Gastrocnemius medialis (tissue), 4 donors: ENCODE results near the gene BRICD5.

Experiments
- CTCF ChIP-seq, 5 experiments: fragments of 450-650 bp in 3 of 5; fragments of 200-600 bp in 2 of 5; sonication (generic) in 2 of 5; IDR thresholded peaks in 4 of 5; conservative IDR thresholded peaks in 1 of 5; 1 replicate in 4 of 5; 2 replicates in 1 of 5; pipeline ENCODE4 v1.5.1; 2016 to 2019; ENCODE audit warnings: antibody characterized with exemption in 5 of 5, mild to moderate bottlenecking in 3 of 5, moderate library complexity in 3 of 5
- POLR2A ChIP-seq, 2 donors: fragments of 450-650 bp; IDR thresholded peaks; one replicate each; pipeline ENCODE4 v1.6.1; 2017; ENCODE audit warnings: antibody characterized with exemption in 2 of 2, mild to moderate bottlenecking in 2 of 2, moderate library complexity in 2 of 2

GRCh38 chr16:2161911-2162310, 48.8 kb downstream of the BRICD5 start:
- no peak for TF ChIP-seq POLR2A (IDR thresholded peaks at IDR 0.05)
- TF ChIP-seq CTCF (IDR thresholded peaks at IDR 0.05 in 4 of 5, conservative IDR thresholded peaks at IDR 0.05 in 1 of 5) = no peak
